Measurements from ENCODE around the gene GIPC1.
A peak's percentile ranks its signal among the peaks of the same experiment; 100 is the strongest.
"Not testable (repeated sequence)": the region's sequence is repeated elsewhere in the genome, so short reads cannot be mapped to it uniquely, and the experiment has no call there.

The GIPC1 gene

GRCh38 chr19:14467391-14467790 is 28.5 kb downstream of the GIPC1 start:
- no peak for DNase-seq

- DNase-seq = no peak
These were observed 32.2 kb downstream of the GIPC1 start for GRCh38 chr19:14463747-14464146.

GRCh38 chr19:14462401-14462800 is 33.5 kb downstream of the GIPC1 start:
- DNase-seq = not testable (repeated sequence)

GRCh38 chr19:14460935-14461334 is 35.0 kb downstream of the GIPC1 start:
- no peak for DNase-seq

- no peak for DNase-seq
These were observed 36.2 kb downstream of the GIPC1 start for GRCh38 chr19:14459703-14460102.

DNA sequence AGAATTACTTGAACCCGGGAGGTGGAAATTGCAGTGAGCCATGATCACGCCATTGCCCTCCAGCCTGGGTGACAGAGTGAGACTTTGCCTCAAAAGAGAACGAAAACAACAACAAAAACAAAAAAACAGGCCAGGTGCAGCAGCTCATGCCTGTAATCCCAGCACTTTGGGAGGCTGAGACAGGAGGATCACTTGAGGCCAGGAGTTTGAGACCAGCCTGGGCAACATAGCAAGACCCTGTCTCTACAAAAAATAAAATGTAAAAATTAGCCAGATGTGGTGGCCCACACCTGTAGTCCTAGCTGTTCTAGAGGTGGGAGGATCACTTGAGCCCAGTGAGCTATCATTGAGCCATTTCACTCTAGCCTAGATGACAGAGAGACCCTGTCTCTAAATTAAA is 43.6 kb downstream of the GIPC1 start:
- DNase-seq = not testable (repeated sequence)

GRCh38 chr19:14450876-14451275 is 45.1 kb downstream of the GIPC1 start:
- no peak for DNase-seq

- DNase-seq = no peak
These were observed 45.6 kb downstream of the GIPC1 start for GRCh38 chr19:14450168-14450874.

GRCh38 chr19:14449321-14449720 is 46.6 kb downstream of the GIPC1 start:
- no peak for DNase-seq

GRCh38 chr19:14446336-14447036 is 49.4 kb downstream of the GIPC1 start:
- no peak for DNase-seq

GRCh38 chr19:14443632-14444216 is 52.2 kb downstream of the GIPC1 start:
- DNase-seq = no peak

DNA sequence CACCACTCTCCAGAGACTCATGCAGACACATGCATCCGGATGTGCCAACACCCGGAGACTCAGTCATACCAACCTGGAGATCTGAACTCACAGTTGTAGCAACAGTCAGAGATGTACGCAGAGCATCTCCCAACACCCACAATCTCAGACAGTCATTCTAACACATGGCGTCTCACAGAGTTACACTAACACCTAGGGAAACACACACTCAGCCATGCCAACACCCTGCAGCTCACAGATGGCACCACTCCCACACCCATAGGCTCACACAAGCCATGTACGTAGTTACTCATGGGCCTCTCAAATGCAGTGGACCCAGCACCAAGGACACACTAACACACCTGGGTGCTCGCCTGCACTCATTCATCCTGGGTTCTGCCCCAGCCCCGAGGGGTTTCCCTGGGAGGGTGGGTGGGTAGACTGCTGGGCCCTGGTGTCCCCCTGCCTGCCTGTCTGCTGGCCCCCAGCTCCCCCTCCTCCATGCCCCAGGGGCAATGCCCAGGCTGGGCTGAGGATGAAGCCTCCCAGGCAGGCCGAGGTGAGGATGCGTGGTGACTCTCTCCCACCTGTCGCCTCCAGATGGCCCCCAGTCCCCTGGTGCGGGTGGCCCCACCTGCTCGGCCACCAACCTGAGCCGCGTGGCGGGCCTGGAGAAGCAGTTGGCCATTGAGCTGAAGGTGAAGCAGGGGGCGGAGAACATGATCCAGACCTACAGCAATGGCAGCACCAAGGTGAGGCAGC is 52.9 kb downstream of the GIPC1 start:
- DNase-seq = no peak

DNA sequence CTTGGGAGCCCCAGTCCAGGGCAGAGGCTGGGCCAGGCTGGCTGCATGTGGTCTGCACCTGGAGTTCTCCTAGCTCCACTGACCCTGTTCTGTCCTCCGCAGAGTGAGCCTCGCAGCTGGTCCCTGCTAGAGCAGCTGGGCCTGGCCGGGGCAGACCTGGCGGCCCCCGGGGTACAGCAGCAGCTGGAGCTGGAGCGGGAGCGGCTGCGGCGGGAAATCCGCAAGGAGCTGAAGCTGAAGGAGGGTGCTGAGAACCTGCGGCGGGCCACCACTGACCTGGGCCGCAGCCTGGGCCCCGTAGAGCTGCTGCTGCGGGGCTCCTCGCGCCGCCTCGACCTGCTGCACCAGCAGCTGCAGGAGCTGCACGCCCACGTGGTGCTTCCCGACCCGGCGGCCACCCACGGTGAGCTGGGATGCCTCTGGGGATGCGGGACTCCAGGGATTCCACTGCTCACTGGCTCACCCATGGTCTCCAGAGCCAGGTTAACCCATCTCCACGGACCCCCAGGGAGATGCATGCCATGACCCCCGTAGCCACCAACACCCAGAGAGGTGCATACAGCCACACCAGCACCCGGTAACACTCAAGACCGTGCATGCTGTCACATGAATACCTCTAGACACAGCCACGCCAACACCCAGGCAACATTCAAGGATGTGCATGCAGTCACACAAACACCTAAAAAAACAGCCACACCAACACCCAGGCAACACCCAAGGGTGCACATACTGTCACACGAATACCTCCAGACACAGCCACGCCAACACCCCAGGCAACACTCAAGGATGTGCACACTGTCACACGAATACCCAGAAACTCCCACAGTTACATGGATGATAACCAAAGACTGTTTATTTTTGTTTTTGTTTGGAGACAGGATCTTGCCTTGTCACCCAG is 54.6 kb downstream of the GIPC1 start:
- no peak for DNase-seq

DNA sequence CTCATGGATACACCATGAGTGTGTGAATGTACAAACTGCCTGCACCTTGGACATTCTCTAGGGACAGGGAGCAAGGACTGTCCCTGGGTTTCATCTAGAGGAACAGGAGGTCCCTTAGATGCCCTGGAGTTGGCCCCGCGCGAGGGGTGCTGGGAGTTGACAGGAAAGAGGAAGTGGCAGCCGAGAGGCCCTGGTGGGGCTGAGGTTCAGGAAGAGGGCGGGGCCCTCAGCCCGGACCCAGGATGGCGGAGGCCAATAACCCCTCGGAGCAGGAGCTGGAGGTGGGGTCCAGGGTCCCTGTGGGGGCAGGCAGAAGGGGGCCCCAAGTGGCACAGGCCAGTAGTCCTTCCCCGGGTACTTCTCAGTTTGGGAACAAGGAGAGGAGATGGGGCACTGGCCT is 55.9 kb downstream of the GIPC1 start:
- DNase-seq = no peak

DNA sequence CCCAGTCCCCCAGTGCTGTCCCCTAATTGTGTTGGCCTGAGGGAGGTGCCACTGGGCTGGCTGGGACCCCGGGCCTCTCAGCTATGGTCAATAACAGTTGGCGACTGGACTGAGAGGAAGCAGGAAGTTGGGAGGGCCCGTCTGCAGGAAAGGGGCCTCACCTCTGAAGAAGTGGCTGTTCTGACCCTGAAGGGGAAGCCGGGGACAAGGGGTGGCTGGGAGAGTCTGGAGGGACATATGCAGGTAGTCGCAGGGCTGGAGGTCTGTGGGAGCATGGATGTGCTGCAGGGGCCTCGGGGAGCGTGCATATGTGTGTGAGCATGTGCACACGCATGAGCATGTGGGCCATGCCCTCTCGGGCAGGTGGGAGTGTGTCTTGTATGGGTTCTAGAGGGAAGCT is 56.9 kb downstream of the GIPC1 start:
- DNase-seq = no peak

GRCh38 chr19:14437578-14438140 is 58.3 kb downstream of the GIPC1 start:
- DNase-seq = no peak

GRCh38 chr19:14435320-14436050 is 60.4 kb downstream of the GIPC1 start:
- DNase-seq = no peak

DNA sequence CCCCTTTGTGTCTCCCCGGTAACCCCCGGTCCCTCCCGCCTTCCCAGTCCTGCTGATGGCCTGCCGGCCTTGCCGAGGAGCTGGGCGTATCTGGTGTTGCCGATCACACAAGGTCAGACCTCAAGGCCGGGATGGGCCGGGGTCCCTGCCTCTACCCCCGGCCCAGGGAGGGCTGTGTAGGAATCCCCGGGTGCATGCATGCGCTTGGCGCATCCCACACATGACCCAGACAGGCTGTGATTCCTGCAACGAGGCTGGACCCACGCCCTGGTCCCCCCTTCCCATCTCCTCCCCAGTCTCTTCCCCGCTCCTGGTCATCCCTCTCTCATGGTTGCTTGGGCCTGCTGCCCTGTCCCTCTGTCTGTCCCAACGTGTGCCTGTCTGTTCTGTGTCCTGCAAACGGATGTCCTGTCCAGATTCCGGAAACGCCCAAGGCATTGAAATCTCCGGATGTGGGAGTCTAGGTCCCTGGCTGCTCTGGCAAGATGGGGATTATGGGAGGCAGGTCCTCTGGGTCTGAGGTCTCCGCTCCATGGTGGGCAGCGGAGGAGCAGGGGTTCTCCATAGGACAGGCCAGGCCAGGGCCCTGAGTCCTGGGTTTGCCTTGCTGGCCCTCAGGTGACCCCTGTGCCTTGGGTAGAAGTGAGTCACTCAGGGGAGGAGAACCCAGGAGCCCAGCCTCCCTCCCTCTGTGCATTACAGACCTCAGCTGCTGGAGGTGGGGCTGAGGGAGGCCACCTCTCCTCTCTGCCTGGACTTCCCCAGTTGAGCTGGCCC is 61.2 kb downstream of the GIPC1 start:
- DNase-seq = no peak

- peak; percentile 31 for DNase-seq
These were observed 62.1 kb downstream of the GIPC1 start for GRCh38 chr19:14433554-14434501.

All from NCI-H510A (cell line).